Upper lobe of left lung (tissue), 6 donors: Measurements from ENCODE around the gene EPB41L4B. TPM values are rescaled to one million over a fixed set of nuclear protein-coding genes. Genes with fewer than 3 reads are reported as not detected.

ENCODE experiments used
- ATAC-seq, 2 donors: fragments of 200-7000 bp; cut with Tn5 transposase; one replicate each; pipeline ENCODE4 v1.9.1; 2022; ENCODE audit warnings: mild to moderate bottlenecking in 2 of 2, moderate library complexity in 2 of 2; ENCODE audit not compliant: low FRiP score in 2 of 2
- DNase-seq, 2 donors: peaks; one replicate each; pipeline ENCODE4 v3.0.0-alpha.2; 2019 to 2020
- H3K27ac ChIP-seq, 4 donors: fragments of 200-600 bp; sonication (generic); one replicate each; pipeline ENCODE4 v1.5.1; 2016 to 2019
- H3K27me3 ChIP-seq, 4 donors: fragments of 200-600 bp; sonication (generic); one replicate each; pipeline ENCODE4 v1.5.1; 2017 to 2019
- H3K36me3 ChIP-seq, 4 donors: fragments of 200-600 bp; sonication (generic); one replicate each; pipeline ENCODE4 v1.5.1; 2016 to 2019
- H3K4me1 ChIP-seq, 4 donors: fragments of 200-600 bp; sonication (generic); one replicate each; pipeline ENCODE4 v1.5.1; 2018 to 2019
- H3K4me3 ChIP-seq, 4 donors: fragments of 200-600 bp; sonication (generic); one replicate each; pipeline ENCODE4 v1.5.1; 2017 to 2019; ENCODE audit warnings: mild to moderate bottlenecking in 2 of 4, moderate library complexity in 1 of 4
- H3K9me3 ChIP-seq, 4 donors: fragments of 200-600 bp; sonication (generic); one replicate each; pipeline ENCODE4 v1.5.1; 2018 to 2019
- EP300 ChIP-seq, 4 donors: sonication (generic); formaldehyde crosslinking; IDR thresholded peaks; one replicate each; pipeline ENCODE4 v1.5.1; 2017; ENCODE audit warnings: antibody characterized with exemption in 4 of 4, control low read depth in 2 of 4
- POLR2A ChIP-seq, 4 donors: fragments of 450-650 bp; IDR thresholded peaks; one replicate each; pipeline ENCODE4 v1.5.1; 2016 to 2017; ENCODE audit warnings: antibody characterized with exemption in 4 of 4, mild to moderate bottlenecking in 2 of 4
- POLR2AphosphoS5 ChIP-seq, 2 donors: sonication (generic); formaldehyde crosslinking; IDR thresholded peaks; one replicate each; pipeline ENCODE4 v1.5.1; 2017; ENCODE audit warnings: antibody characterized with exemption in 2 of 2
- WGBS, 2 donors: methylation state at CpG; one replicate each; pipeline ENCODE4 v1.1.5; 2017 to 2018; 5-methylcytosine and 5-hydroxymethylcytosine counted together
- total RNA-seq, 6 donors: library from RNA; depleted of rRNA in 4 of 6; stranded (reverse); fragments of >200 nt in 4 of 6; gene quantifications; one replicate each; pipeline versions ENCODE4 v1.1.0 to v1.2.1, GENCODE V29; 2016 to 2021
- TF ChIP-seq, protein P1 (sequence below), 6 experiments: fragments of 450-650 bp in 4 of 6; fragments of 200-600 bp in 2 of 6; sonication (generic) in 2 of 6; IDR thresholded peaks; one replicate each; pipeline ENCODE4 v1.5.1; 2016 to 2019; ENCODE audit warnings: antibody characterized with exemption in 6 of 6
- donor health status: DM: no; HTN: no; CAD: no; lungs with moderate emphysema.
- donor health status: DM: no; HTN: yes; CAD: no; lungs with severe emphysema.

Gene EPB41L4B
- total RNA-seq, 6 donors from 2014 or later: 8.3 to 28.0 (median 10.9) TPM

DNA sequence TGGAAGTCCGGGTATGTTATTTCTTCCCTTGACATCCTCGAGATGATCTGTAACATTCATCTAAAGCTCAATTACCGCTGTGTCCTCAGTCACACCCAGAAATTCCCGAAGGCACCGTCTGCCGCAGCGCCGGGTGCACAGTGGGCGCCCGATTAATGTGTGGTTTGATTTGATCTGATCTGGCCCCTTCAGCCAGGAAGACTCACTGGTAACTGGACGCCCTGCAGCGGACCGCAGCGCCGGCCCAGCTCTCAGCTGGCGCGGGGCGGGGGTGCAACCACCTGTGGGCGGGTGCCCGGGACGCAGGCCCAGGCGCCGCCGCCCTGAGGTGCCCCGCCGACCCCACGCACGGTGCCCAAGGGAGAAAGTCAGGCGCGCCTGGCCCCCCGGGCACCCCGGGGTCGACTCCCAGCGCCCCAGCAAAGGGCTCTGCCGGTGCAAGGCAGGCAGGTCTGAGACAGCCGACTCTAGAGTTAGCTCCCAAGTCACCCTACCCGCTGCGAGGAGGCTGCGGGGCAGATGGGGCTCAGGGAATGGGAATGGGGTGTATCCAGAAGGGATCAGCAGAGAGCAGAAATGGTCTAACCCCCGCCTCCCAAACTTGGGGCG is 1.7 kb downstream of the EPB41L4B start:
- Histone ChIP-seq H3K27ac (peak overlapping the region in 3 of 4 donors; percentile 17 to 44 (median 37)), H3K9me3 (no peaks in the 10 kb centered on the region), H3K4me1 (peaks cover 5 to 32% (median 20%) of the 10 kb centered on the region in 4 donors), H3K36me3 (no peaks in the 10 kb centered on the region), H3K27me3 (peaks cover 0 to 12% (median 6%) of the 10 kb centered on the region in 4 donors), H3K4me3 (peak overlapping the region in 3 of 4 donors; percentile 52 to 58 (median 53))
- peak; percentile 47 to 88 for DNase-seq
- WGBS, 2 donors: 8 to 28% methylated on average over 11 to 35 of the region's 41 CpGs
- peak in 1 of 2 donors; percentile 29 for ATAC-seq
- no peak for TF ChIP-seq EP300 (IDR thresholded peaks at IDR 0.05)
- peak in 1 of 4 donors; percentile 27 for TF ChIP-seq POLR2A (IDR thresholded peaks at IDR 0.05)
- no peak for TF ChIP-seq POLR2AphosphoS5 (IDR thresholded peaks at IDR 0.05)

DNA sequence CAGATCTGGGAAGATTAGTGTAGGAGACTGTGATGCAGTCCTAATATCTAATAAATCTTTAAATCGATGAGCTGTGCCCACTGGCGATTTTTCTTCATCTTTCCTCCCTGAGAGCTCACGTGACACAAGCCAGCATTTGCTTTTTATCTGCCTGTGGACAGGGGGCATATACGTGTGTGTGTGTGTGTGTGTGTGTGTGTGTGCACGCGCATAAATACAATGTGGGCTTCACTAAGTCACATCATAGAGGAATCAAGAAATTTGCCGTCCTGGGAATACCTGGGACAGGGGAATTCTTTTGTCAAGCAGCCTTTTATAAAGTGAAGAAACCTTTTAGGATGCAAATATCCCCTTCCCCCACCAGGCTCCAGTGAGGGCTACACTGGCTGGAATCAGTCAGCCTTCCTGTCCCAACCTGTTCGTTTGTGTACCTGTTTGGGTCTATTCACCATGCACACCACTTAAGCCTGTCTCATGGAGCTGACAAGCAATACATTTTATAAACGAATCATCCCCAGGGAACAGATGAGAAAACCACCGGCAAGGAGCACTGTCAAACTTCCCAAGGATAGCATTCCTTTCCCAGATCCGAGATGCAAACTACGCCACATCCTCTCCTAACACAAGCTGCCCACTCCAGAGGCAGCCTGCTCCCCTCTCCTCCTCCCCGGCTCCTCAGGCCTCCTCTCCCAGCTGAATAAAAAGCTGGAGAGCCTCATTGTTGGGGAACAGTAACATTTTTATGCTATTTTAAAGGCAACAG is 2.7 kb downstream of the EPB41L4B start:
- Histone ChIP-seq H3K9me3 (no peaks in the 10 kb centered on the region), H3K4me1 (peaks cover 5 to 32% (median 25%) of the 10 kb centered on the region in 4 donors), H3K36me3 (no peaks in the 10 kb centered on the region), H3K4me3 (no peak overlapping the region), H3K27ac (peak overlapping the region in 2 of 4 donors; percentile 29 to 37), H3K27me3 (peaks cover 0 to 12% (median 6%) of the 10 kb centered on the region in 4 donors)
- 44 to 50% methylated on average over 13 of the region's 13 CpGs for WGBS, 2 donors
- TF ChIP-seq, protein P1, sequence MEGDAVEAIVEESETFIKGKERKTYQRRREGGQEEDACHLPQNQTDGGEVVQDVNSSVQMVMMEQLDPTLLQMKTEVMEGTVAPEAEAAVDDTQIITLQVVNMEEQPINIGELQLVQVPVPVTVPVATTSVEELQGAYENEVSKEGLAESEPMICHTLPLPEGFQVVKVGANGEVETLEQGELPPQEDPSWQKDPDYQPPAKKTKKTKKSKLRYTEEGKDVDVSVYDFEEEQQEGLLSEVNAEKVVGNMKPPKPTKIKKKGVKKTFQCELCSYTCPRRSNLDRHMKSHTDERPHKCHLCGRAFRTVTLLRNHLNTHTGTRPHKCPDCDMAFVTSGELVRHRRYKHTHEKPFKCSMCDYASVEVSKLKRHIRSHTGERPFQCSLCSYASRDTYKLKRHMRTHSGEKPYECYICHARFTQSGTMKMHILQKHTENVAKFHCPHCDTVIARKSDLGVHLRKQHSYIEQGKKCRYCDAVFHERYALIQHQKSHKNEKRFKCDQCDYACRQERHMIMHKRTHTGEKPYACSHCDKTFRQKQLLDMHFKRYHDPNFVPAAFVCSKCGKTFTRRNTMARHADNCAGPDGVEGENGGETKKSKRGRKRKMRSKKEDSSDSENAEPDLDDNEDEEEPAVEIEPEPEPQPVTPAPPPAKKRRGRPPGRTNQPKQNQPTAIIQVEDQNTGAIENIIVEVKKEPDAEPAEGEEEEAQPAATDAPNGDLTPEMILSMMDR (IDR thresholded peaks at IDR 0.05): no peak
- TF ChIP-seq POLR2A (IDR thresholded peaks at IDR 0.05) (no peak), POLR2AphosphoS5 (IDR thresholded peaks at IDR 0.05) (no peak), EP300 (IDR thresholded peaks at IDR 0.05) (no peak)
- ATAC-seq: no peak
- no peak for DNase-seq

DNA sequence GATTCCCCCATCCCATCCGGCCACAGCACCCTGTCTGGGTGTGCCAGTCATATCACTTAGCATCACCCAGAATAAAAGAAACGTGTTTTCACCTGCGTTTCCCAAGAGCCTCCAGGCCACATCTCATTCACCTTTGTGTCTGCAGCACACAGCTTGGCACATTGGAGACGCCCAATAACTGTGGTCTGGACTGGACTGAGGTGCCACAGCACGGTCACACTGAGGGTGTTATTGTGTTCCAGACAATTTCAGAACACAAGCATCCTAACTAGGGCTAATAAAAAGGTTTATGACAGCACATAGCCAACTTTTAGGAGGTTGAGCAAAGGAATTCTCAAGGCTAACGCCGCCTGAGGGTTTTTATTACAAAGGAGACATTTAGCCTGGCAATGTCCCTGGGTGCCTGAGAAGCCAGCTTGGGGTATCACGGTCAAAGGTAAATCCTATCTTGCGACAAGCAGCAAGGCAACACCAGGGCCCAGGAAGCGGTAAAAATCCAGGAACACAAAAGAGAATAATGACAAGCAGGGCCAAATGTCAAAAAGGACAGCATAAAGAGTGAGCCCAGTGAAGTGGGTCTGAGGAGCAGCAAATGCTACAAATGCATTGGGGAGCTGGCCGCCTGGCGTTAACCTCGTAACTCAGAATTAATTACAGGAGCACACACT is 3.4 kb downstream of the EPB41L4B start:
- ATAC-seq: no peak
- no peaks in the 10 kb centered on the region for H3K9me3 ChIP-seq
- no peaks in the 10 kb centered on the region for H3K36me3 ChIP-seq
- H3K4me3 ChIP-seq: no peak overlapping the region
- H3K27me3 ChIP-seq: peaks cover 0 to 12% (median 6%) of the 10 kb centered on the region in 4 donors
- no peak overlapping the region for H3K27ac ChIP-seq
- TF ChIP-seq EP300 (IDR thresholded peaks at IDR 0.05): no peak
- TF ChIP-seq POLR2A (IDR thresholded peaks at IDR 0.05): no peak
- TF ChIP-seq, protein P1 (IDR thresholded peaks at IDR 0.05): no peak
- no peak for TF ChIP-seq POLR2AphosphoS5 (IDR thresholded peaks at IDR 0.05)
- 78 to 87% methylated on average over 13 of the region's 13 CpGs for WGBS, 2 donors
- no peak for DNase-seq
- H3K4me1 ChIP-seq: peaks cover 5 to 32% (median 25%) of the 10 kb centered on the region in 4 donors

DNA sequence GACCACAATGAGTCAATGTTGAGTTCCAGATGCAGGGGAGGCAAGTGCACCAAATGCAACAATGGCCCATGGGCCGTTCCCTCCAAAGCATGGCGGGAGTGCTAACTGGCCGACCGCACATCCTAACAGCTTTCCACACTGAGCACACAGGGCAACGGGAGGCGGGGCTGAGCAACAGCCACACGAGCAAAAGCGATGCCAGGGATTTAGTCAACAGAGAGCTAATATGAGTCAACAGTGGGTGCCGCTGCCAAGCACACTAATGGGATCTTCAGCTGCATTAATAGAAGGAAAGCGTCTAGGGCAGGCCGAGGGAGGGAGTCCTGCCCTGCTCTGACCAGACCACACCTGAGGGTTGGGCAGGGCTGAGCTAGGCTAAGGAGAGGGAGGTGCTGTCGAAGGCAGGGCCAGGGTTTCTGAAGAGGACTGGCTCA is 4.6 kb downstream of the EPB41L4B start:
- peak overlapping the region in 1 of 4 donors; percentile 54 for H3K27ac ChIP-seq
- peaks cover 0 to 12% (median 6%) of the 10 kb centered on the region in 4 donors for H3K27me3 ChIP-seq
- H3K4me3 ChIP-seq: no peak overlapping the region
- no peaks in the 10 kb centered on the region for H3K9me3 ChIP-seq
- TF ChIP-seq EP300 (IDR thresholded peaks at IDR 0.05) (peak in 1 of 4 donors; percentile 6), POLR2A (IDR thresholded peaks at IDR 0.05) (peak in 1 of 4 donors; percentile 42), POLR2AphosphoS5 (IDR thresholded peaks at IDR 0.05) (peak; percentile 32 to 42)
- TF ChIP-seq, protein P1 (IDR thresholded peaks at IDR 0.05): no peak
- ATAC-seq: peak; percentile 59 to 92
- peaks cover 5 to 28% (median 22%) of the 10 kb centered on the region in 4 donors for H3K4me1 ChIP-seq
- DNase-seq: peak; percentile 37 to 94
- 54 to 71% methylated on average over 4 to 12 of the region's 12 CpGs for WGBS, 2 donors
- H3K36me3 ChIP-seq: no peaks in the 10 kb centered on the region
